COLO668 (cell line): ENCODE results near the gene PLPP1.
"Not testable (repeated sequence)": the region's sequence is repeated elsewhere in the genome, so short reads cannot be mapped to it uniquely, and the experiment has no call there.

Experiments
- DNase-seq: peaks from one replicate; lab custom pipeline; 2025; ENCODE audit not compliant: unreplicated experiment; lab: John Stamatoyannopoulos, UW

Gene PLPP1

GRCh38 chr5:55546947-55547346, 12.2 kb upstream of the PLPP1 start:
- no peak for DNase-seq

GRCh38 chr5:55544341-55544740, 9.6 kb upstream of the PLPP1 start:
- DNase-seq: no peak

GRCh38 chr5:55541056-55541635, 6.4 kb upstream of the PLPP1 start:
- no peak for DNase-seq

- no peak for DNase-seq
These were observed 5.8 kb upstream of the PLPP1 start for GRCh38 chr5:55540525-55540924.

- DNase-seq: no peak
These were observed 5.3 kb upstream of the PLPP1 start for GRCh38 chr5:55540024-55540423.

GRCh38 chr5:55538661-55539060, 3.9 kb upstream of the PLPP1 start:
- no peak for DNase-seq

GRCh38 chr5:55537315-55537714, 2.6 kb upstream of the PLPP1 start:
- not testable (repeated sequence) for DNase-seq

- no peak for DNase-seq
These were observed 588 bp upstream of the PLPP1 start for GRCh38 chr5:55535199-55535905.

- DNase-seq: no peak
These were observed 986 bp downstream of the PLPP1 start for GRCh38 chr5:55533521-55534435.

GRCh38 chr5:55530669-55531068, 4.1 kb downstream of the PLPP1 start:
- DNase-seq: no peak

- no peak for DNase-seq
These were observed 9.9 kb downstream of the PLPP1 start for GRCh38 chr5:55524816-55525215.

- no peak for DNase-seq
These were observed 11.5 kb downstream of the PLPP1 start for GRCh38 chr5:55523293-55523692.

GRCh38 chr5:55521881-55522280, 12.9 kb downstream of the PLPP1 start:
- DNase-seq: no peak

- DNase-seq: no peak
These were observed 14.5 kb downstream of the PLPP1 start for GRCh38 chr5:55520117-55520839.

- DNase-seq: no peak
These were observed 15.9 kb downstream of the PLPP1 start for GRCh38 chr5:55518831-55519390.

GRCh38 chr5:55517804-55518203, 17.0 kb downstream of the PLPP1 start:
- DNase-seq: peak; percentile 4

GRCh38 chr5:55511010-55511409, 23.8 kb downstream of the PLPP1 start:
- DNase-seq: no peak

- no peak for DNase-seq
These were observed 24.3 kb downstream of the PLPP1 start for GRCh38 chr5:55510523-55510880.

- DNase-seq: no peak
These were observed 24.8 kb downstream of the PLPP1 start for GRCh38 chr5:55509796-55510522.

GRCh38 chr5:55509097-55509496, 25.7 kb downstream of the PLPP1 start:
- no peak for DNase-seq
